Neuronal stem cell (in vitro differentiated cells): Measurements from ENCODE around the gene SYT15.
"Not testable (repeated sequence)": the region's sequence is repeated elsewhere in the genome, so short reads cannot be mapped to it uniquely, and the experiment has no call there.

Experiments used
- DNase-seq: peaks from one replicate; pipeline ENCODE4 v3.0.0-alpha.2; 2013; ENCODE audit warnings: low spot score
- H2AFZ ChIP-seq: one replicate; pipeline ENCODE4 v1.6.1; 2013; ENCODE audit warnings: mild to moderate bottlenecking, low read length, inconsistent platforms
- H2AK5ac ChIP-seq: 2 replicates; pipeline ENCODE4 v1.6.1; 2013; ENCODE audit warnings: low read depth, mild to moderate bottlenecking, inconsistent platforms, low read length, moderate library complexity, mixed read lengths
- H2BK120ac ChIP-seq: 2 replicates; pipeline ENCODE4 v1.6.1; 2013; ENCODE audit warnings: low read depth, mild to moderate bottlenecking, inconsistent platforms, low read length, moderate library complexity, mixed read lengths
- H2BK12ac ChIP-seq: one replicate; pipeline ENCODE4 v1.6.1; 2013; ENCODE audit warnings: low read length, inconsistent platforms
- H2BK15ac ChIP-seq: 2 replicates; pipeline ENCODE4 v1.6.1; 2013; ENCODE audit warnings: mild to moderate bottlenecking, low read length, inconsistent platforms, mixed read lengths
- H2BK5ac ChIP-seq: one replicate; pipeline ENCODE4 v1.6.1; 2013; ENCODE audit warnings: inconsistent platforms, mild to moderate bottlenecking, low read length, moderate library complexity
- H3K14ac ChIP-seq: one replicate; pipeline ENCODE4 v1.6.1; 2013; ENCODE audit warnings: low read length, inconsistent platforms
- H3K18ac ChIP-seq: 2 replicates; pipeline ENCODE4 v1.6.1; 2013; ENCODE audit warnings: low read length, inconsistent platforms
- H3K23ac ChIP-seq: 2 replicates; pipeline ENCODE4 v1.6.1; 2013; ENCODE audit warnings: low read depth, mild to moderate bottlenecking, mixed read lengths, low read length, inconsistent platforms; ENCODE audit not compliant: poor library complexity
- H3K27ac ChIP-seq: replicated peaks from 3 replicates; pipeline ENCODE4 v1.5.1; 2013; ENCODE audit warnings: low read length, inconsistent platforms
- H3K27me3 ChIP-seq, 3 experiments: 2 replicates each; pipeline ENCODE4 v1.6.1; 2013; ENCODE audit warnings: low read length in 3 of 3, mild to moderate bottlenecking in 2 of 3, inconsistent platforms in 1 of 3, low read depth in 1 of 3, mixed read lengths in 1 of 3, moderate library complexity in 1 of 3; ENCODE audit not compliant: control insufficient read depth in 3 of 3, insufficient read depth in 3 of 3
- H3K36me3 ChIP-seq, 2 donors: replicated peaks in 1 of 2; 2 replicates each; pipeline ENCODE4 v1.6.1; 2013; ENCODE audit warnings: low read length in 2 of 2; ENCODE audit not compliant: control insufficient read depth in 2 of 2, insufficient read depth in 2 of 2
- H3K4ac ChIP-seq: 2 replicates; pipeline ENCODE4 v1.6.1; 2013; ENCODE audit warnings: inconsistent platforms, mild to moderate bottlenecking, low read length, moderate library complexity
- H3K4me1 ChIP-seq, 2 donors: 1 replicate in 1 of 2; 2 replicates in 1 of 2; pipeline ENCODE4 v1.6.1; 2013; ENCODE audit warnings: low read length in 2 of 2, low read depth in 1 of 2; ENCODE audit not compliant: control insufficient read depth in 2 of 2, insufficient read depth in 1 of 2
- H3K4me2 ChIP-seq: one replicate; pipeline ENCODE4 v1.6.1; 2013; ENCODE audit warnings: mild to moderate bottlenecking, low read length, inconsistent platforms; ENCODE audit not compliant: insufficient read depth, poor library complexity, severe bottlenecking
- H3K4me3 ChIP-seq, 2 donors: 2 replicates each; pipeline ENCODE4 v1.5.1; 2013; ENCODE audit warnings: low read length in 2 of 2, mild to moderate bottlenecking in 2 of 2, inconsistent platforms in 1 of 2, moderate library complexity in 1 of 2
- H3K79me1 ChIP-seq: one replicate; pipeline ENCODE4 v1.6.1; 2013; ENCODE audit warnings: low read depth, mild to moderate bottlenecking, inconsistent platforms, low read length, moderate library complexity
- H3K9ac ChIP-seq: one replicate; pipeline ENCODE4 v1.6.1; 2013; ENCODE audit warnings: mild to moderate bottlenecking, low read depth, low read length, inconsistent platforms; ENCODE audit not compliant: poor library complexity
- H3K9me3 ChIP-seq, 2 donors: replicated peaks in 1 of 2; 2 replicates each; pipeline versions ENCODE3 to v1.6.1; 2013; ENCODE audit warnings: low read length in 2 of 2, mild to moderate bottlenecking in 2 of 2, inconsistent platforms in 1 of 2, low read depth in 1 of 2, mixed read lengths in 1 of 2, moderate library complexity in 1 of 2; ENCODE audit not compliant: control insufficient read depth in 2 of 2, insufficient read depth in 1 of 2
- H4K8ac ChIP-seq: one replicate; pipeline ENCODE4 v1.6.1; 2013; ENCODE audit warnings: low read depth, mild to moderate bottlenecking, inconsistent platforms, low read length, moderate library complexity
- H4K91ac ChIP-seq: one replicate; pipeline ENCODE4 v1.6.1; 2013; ENCODE audit warnings: low read length, low read depth, mild to moderate bottlenecking, inconsistent platforms; ENCODE audit not compliant: poor library complexity
- WGBS, 2 donors: extraction: QIAGEN DNeasy Blood & Tissue Kit; methylation state at CpG; one replicate each; pipeline ENCODE4 v1.1.7; 2013; ENCODE audit warnings: missing lambda C conversion rate in 2 of 2, mixed read lengths in 1 of 2; ENCODE audit not compliant: insufficient read length in 2 of 2, insufficient replicate concordance in 1 of 2; ENCODE audit errors: extremely low coverage in 2 of 2; 5-methylcytosine and 5-hydroxymethylcytosine counted together

Gene SYT15

GRCh38 chr10:46617913-46618312, 39.0 kb downstream of the SYT15 start:
- not testable (repeated sequence) for H3K4me1 ChIP-seq, H3K9me3 ChIP-seq, H4K8ac ChIP-seq, H4K91ac ChIP-seq, H2AK5ac ChIP-seq, H3K18ac ChIP-seq, H2AFZ ChIP-seq, H3K4me3 ChIP-seq, H3K27me3 ChIP-seq, H2BK5ac ChIP-seq, H3K9ac ChIP-seq, H3K27ac ChIP-seq, H3K14ac ChIP-seq, H2BK15ac ChIP-seq, H3K4ac ChIP-seq, H2BK120ac ChIP-seq, H3K36me3 ChIP-seq, H3K79me1 ChIP-seq, DNase-seq, H3K4me2 ChIP-seq, H2BK12ac ChIP-seq, H3K23ac ChIP-seq
- no CpG with 5 or more reads among the region's 3 CpGs for WGBS, 2 donors

- not testable (repeated sequence) for H2AK5ac ChIP-seq, H3K4me3 ChIP-seq, H3K27ac ChIP-seq, H3K9me3 ChIP-seq, H3K36me3 ChIP-seq, H3K27me3 ChIP-seq, H3K4me1 ChIP-seq, H3K18ac ChIP-seq, H4K8ac ChIP-seq, H3K14ac ChIP-seq, H2BK5ac ChIP-seq, H3K4me2 ChIP-seq, H2BK12ac ChIP-seq, H3K79me1 ChIP-seq, H3K23ac ChIP-seq, H3K9ac ChIP-seq, H3K4ac ChIP-seq, H2AFZ ChIP-seq, DNase-seq, H2BK120ac ChIP-seq, H4K91ac ChIP-seq, H2BK15ac ChIP-seq
- no CpG with 5 or more reads among the region's 8 CpGs for WGBS, 2 donors
Observed at GRCh38 chr10:46623899-46624654, 45.1 kb downstream of the SYT15 start.

GRCh38 chr10:46629805-46630204, 50.9 kb downstream of the SYT15 start:
- H2BK120ac ChIP-seq, H2BK15ac ChIP-seq, H3K79me1 ChIP-seq, H2BK12ac ChIP-seq, H3K27ac ChIP-seq, H3K4ac ChIP-seq, H3K9ac ChIP-seq, H3K4me2 ChIP-seq, H3K14ac ChIP-seq, H3K36me3 ChIP-seq, H2BK5ac ChIP-seq, H3K18ac ChIP-seq, H3K4me3 ChIP-seq, H3K4me1 ChIP-seq, H4K8ac ChIP-seq, H2AFZ ChIP-seq, H4K91ac ChIP-seq, DNase-seq, H3K9me3 ChIP-seq, H3K23ac ChIP-seq, H3K27me3 ChIP-seq, H2AK5ac ChIP-seq: not testable (repeated sequence)
- WGBS, 2 donors = no CpG with 5 or more reads among the region's 1 CpG

- DNase-seq, H3K36me3 ChIP-seq, H2BK120ac ChIP-seq, H3K18ac ChIP-seq, H3K9ac ChIP-seq, H3K23ac ChIP-seq, H4K91ac ChIP-seq, H3K4ac ChIP-seq, H3K79me1 ChIP-seq, H3K4me3 ChIP-seq, H4K8ac ChIP-seq, H2AK5ac ChIP-seq, H2AFZ ChIP-seq, H3K27ac ChIP-seq, H3K14ac ChIP-seq, H2BK5ac ChIP-seq, H3K4me2 ChIP-seq, H3K9me3 ChIP-seq, H3K27me3 ChIP-seq, H2BK15ac ChIP-seq, H3K4me1 ChIP-seq, H2BK12ac ChIP-seq: not testable (repeated sequence)
- no CpG with 5 or more reads among the region's 3 CpGs for WGBS, 2 donors
Observed at GRCh38 chr10:46630816-46631215, 51.9 kb downstream of the SYT15 start.
